BE2C (cell line): ENCODE measurements around the gene ABLIM1.

Experiments used
- DNase-seq: peaks from one replicate; pipeline ENCODE4 v3.0.0-alpha.2; 2020
- H3K27me3 ChIP-seq: fragments of 250-450 bp; sonication (Bioruptor Pico); 2 replicates; pipeline ENCODE4 v1.5.1; 2020; ENCODE audit warnings: mild to moderate bottlenecking
- H3K36me3 ChIP-seq: fragments of 250-450 bp; sonication (Bioruptor Pico); 2 replicates; pipeline ENCODE4 v1.5.1; 2020; ENCODE audit warnings: mild to moderate bottlenecking
- H3K4me1 ChIP-seq: fragments of 250-450 bp; sonication (Bioruptor Pico); 2 replicates; pipeline ENCODE4 v1.5.1; 2020
- H3K4me3 ChIP-seq: 2 replicates; pipeline ENCODE4 v1.5.1; 2011; ENCODE audit warnings: low read depth, low read length
- H3K9me3 ChIP-seq: fragments of 250-450 bp; sonication (Bioruptor Pico); 2 replicates; pipeline ENCODE4 v1.5.1; 2020
- TF ChIP-seq, protein P1 (sequence below): IDR thresholded peaks from 2 replicates; pipeline ENCODE4 v1.5.1; 2012; ENCODE audit warnings: mild to moderate bottlenecking, low read depth, low read length

ABLIM1 gene

GRCh38 chr10:114384601-114385000 is 273.5 kb downstream of the ABLIM1 start:
- no peaks in the 10 kb centered on the region for H3K4me1 ChIP-seq
- no peaks in the 10 kb centered on the region for H3K36me3 ChIP-seq
- H3K27me3 ChIP-seq, result no peaks in the 10 kb centered on the region
- H3K9me3 ChIP-seq, result no peaks in the 10 kb centered on the region
- no peak for DNase-seq
- no peak overlapping the region for H3K4me3 ChIP-seq
- TF ChIP-seq, protein P1, sequence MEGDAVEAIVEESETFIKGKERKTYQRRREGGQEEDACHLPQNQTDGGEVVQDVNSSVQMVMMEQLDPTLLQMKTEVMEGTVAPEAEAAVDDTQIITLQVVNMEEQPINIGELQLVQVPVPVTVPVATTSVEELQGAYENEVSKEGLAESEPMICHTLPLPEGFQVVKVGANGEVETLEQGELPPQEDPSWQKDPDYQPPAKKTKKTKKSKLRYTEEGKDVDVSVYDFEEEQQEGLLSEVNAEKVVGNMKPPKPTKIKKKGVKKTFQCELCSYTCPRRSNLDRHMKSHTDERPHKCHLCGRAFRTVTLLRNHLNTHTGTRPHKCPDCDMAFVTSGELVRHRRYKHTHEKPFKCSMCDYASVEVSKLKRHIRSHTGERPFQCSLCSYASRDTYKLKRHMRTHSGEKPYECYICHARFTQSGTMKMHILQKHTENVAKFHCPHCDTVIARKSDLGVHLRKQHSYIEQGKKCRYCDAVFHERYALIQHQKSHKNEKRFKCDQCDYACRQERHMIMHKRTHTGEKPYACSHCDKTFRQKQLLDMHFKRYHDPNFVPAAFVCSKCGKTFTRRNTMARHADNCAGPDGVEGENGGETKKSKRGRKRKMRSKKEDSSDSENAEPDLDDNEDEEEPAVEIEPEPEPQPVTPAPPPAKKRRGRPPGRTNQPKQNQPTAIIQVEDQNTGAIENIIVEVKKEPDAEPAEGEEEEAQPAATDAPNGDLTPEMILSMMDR, result no peak

DNA sequence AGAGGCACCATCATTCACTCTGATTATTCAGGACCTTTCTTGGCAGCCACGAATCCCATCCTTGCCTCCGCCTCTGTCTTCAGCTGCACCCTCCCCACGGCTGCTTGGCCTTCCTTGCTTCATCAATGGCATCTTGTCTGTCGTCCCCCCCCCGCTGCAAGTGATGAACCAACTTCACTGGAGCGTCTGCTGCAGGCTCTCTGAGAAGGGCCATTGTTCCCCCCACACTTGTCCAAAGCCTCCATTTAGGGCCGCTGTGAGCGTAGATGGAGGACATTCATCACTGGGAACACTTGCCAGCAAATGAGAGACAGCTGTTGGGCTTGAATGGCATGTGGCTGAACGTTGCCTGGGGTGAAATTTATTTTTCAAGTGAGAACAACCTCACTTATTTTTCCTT is 273.9 kb downstream of the ABLIM1 start:
- Histone ChIP-seq H3K9me3 (no peaks in the 10 kb centered on the region), H3K27me3 (no peaks in the 10 kb centered on the region), H3K4me3 (no peak overlapping the region), H3K4me1 (no peaks in the 10 kb centered on the region), H3K36me3 (no peaks in the 10 kb centered on the region)
- TF ChIP-seq, protein P1, result no peak
- no peak for DNase-seq
